Liver (tissue), 3 donors: ENCODE measurements around the gene KIF1A.

Source experiments
- ATF3 ChIP-seq: IDR thresholded peaks from 2 replicates; pipeline ENCODE4 v1.6.1; 2016; ENCODE audit warnings: antibody characterized with exemption
- GABPA ChIP-seq, 2 donors: IDR thresholded peaks in 1 of 2; conservative IDR thresholded peaks in 1 of 2; 2 replicates each; pipeline ENCODE4 v1.6.1; 2016; ENCODE audit warnings: antibody characterized with exemption in 2 of 2, mild to moderate bottlenecking in 1 of 2, moderate library complexity in 1 of 2
- HNF4G ChIP-seq: IDR thresholded peaks from 2 replicates; pipeline ENCODE4 v1.6.1; 2016; ENCODE audit warnings: antibody characterized with exemption
- JUND ChIP-seq, 2 donors: IDR thresholded peaks; 2 replicates each; pipeline ENCODE4 v1.6.1; 2016; ENCODE audit warnings: antibody characterized with exemption in 2 of 2
- MAX ChIP-seq: IDR thresholded peaks from 2 replicates; pipeline ENCODE4 v1.6.1; 2016; ENCODE audit warnings: antibody characterized with exemption
- RXRA ChIP-seq, 2 donors: IDR thresholded peaks; 2 replicates each; pipeline ENCODE4 v1.6.1; 2017 to 2018; ENCODE audit warnings: antibody characterized with exemption in 2 of 2, mild to moderate bottlenecking in 1 of 2
- YY1 ChIP-seq: IDR thresholded peaks from 2 replicates; pipeline ENCODE4 v1.6.1; 2016; ENCODE audit warnings: antibody characterized with exemption, mild to moderate bottlenecking
- TF ChIP-seq, protein P1 (sequence below): fragments of 150-350 bp; IDR thresholded peaks from 2 replicates; pipeline ENCODE4 v1.5.1; 2017; ENCODE audit warnings: improper control_type of control experiment, low read depth, low read length; ENCODE audit not compliant: missing input control
- TF ChIP-seq, protein P2 (sequence below): IDR thresholded peaks from 2 replicates; pipeline ENCODE4 v1.6.1; 2016; ENCODE audit warnings: antibody characterized with exemption, mild to moderate bottlenecking
- donor health status: healthy.
- donor health status: healthy.

- TF ChIP-seq, protein P1, sequence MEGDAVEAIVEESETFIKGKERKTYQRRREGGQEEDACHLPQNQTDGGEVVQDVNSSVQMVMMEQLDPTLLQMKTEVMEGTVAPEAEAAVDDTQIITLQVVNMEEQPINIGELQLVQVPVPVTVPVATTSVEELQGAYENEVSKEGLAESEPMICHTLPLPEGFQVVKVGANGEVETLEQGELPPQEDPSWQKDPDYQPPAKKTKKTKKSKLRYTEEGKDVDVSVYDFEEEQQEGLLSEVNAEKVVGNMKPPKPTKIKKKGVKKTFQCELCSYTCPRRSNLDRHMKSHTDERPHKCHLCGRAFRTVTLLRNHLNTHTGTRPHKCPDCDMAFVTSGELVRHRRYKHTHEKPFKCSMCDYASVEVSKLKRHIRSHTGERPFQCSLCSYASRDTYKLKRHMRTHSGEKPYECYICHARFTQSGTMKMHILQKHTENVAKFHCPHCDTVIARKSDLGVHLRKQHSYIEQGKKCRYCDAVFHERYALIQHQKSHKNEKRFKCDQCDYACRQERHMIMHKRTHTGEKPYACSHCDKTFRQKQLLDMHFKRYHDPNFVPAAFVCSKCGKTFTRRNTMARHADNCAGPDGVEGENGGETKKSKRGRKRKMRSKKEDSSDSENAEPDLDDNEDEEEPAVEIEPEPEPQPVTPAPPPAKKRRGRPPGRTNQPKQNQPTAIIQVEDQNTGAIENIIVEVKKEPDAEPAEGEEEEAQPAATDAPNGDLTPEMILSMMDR: no peak
- TF ChIP-seq YY1 (no peak), MAX (no peak), GABPA (IDR thresholded peaks at IDR 0.05 in 1 of 2, conservative IDR thresholded peaks at IDR 0.05 in 1 of 2) (no peak), HNF4G (no peak), ATF3 (no peak), JUND (IDR thresholded peaks at IDR 0.05) (no peak), RXRA (IDR thresholded peaks at IDR 0.05) (no peak)
- TF ChIP-seq, protein P2, sequence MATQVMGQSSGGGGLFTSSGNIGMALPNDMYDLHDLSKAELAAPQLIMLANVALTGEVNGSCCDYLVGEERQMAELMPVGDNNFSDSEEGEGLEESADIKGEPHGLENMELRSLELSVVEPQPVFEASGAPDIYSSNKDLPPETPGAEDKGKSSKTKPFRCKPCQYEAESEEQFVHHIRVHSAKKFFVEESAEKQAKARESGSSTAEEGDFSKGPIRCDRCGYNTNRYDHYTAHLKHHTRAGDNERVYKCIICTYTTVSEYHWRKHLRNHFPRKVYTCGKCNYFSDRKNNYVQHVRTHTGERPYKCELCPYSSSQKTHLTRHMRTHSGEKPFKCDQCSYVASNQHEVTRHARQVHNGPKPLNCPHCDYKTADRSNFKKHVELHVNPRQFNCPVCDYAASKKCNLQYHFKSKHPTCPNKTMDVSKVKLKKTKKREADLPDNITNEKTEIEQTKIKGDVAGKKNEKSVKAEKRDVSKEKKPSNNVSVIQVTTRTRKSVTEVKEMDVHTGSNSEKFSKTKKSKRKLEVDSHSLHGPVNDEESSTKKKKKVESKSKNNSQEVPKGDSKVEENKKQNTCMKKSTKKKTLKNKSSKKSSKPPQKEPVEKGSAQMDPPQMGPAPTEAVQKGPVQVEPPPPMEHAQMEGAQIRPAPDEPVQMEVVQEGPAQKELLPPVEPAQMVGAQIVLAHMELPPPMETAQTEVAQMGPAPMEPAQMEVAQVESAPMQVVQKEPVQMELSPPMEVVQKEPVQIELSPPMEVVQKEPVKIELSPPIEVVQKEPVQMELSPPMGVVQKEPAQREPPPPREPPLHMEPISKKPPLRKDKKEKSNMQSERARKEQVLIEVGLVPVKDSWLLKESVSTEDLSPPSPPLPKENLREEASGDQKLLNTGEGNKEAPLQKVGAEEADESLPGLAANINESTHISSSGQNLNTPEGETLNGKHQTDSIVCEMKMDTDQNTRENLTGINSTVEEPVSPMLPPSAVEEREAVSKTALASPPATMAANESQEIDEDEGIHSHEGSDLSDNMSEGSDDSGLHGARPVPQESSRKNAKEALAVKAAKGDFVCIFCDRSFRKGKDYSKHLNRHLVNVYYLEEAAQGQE: no peak
These were observed 42.4 kb downstream of the KIF1A start for GRCh38 chr2:240777456-240778212.
